ENCODE results near the gene CTF1.

Gene CTF1

GRCh38 chr16:30910427-30911029 is 14.1 kb downstream of the CTF1 start:
- ATAC-seq = no peak

- ATAC-seq = no peak
These were observed 16.5 kb downstream of the CTF1 start for GRCh38 chr16:30912794-30913412.

GRCh38 chr16:30914830-30915229 is 18.4 kb downstream of the CTF1 start:
- ATAC-seq = no peak

GRCh38 chr16:30918614-30919013 is 22.2 kb downstream of the CTF1 start:
- no peak for ATAC-seq

- ATAC-seq = no peak
These were observed 24.5 kb downstream of the CTF1 start for GRCh38 chr16:30920891-30921290.

GRCh38 chr16:30921459-30921747 is 25.0 kb downstream of the CTF1 start:
- ATAC-seq = no peak

- no peak for ATAC-seq
These were observed 25.5 kb downstream of the CTF1 start for GRCh38 chr16:30921748-30922419.

GRCh38 chr16:30922420-30922959 is 26.1 kb downstream of the CTF1 start:
- ATAC-seq = peak; percentile 77 to 81

- peak; percentile 74 to 75 for ATAC-seq
These were observed 26.6 kb downstream of the CTF1 start for GRCh38 chr16:30922960-30923535.

GRCh38 chr16:30923554-30924075 is 27.2 kb downstream of the CTF1 start, which contains the start of gene FBXL19:
Gene FBXL19 (plus strand): TSS chr16:30923572. CDS start chr16:30925755, 2,183 bp downstream.
- ATAC-seq = no peak

GRCh38 chr16:30924076-30924912 is 27.9 kb downstream of the CTF1 start:
- ATAC-seq = no peak

GRCh38 chr16:30924913-30925631 is 28.7 kb downstream of the CTF1 start:
- no peak for ATAC-seq

GRCh38 chr16:30925632-30925987 is 29.2 kb downstream of the CTF1 start:
- no peak for ATAC-seq

- no peak for ATAC-seq
These were observed 29.8 kb downstream of the CTF1 start for GRCh38 chr16:30925995-30926811.

GRCh38 chr16:30926937-30927788 is 30.7 kb downstream of the CTF1 start:
- no peak for ATAC-seq

- peak; percentile 12 to 23 for ATAC-seq
These were observed 31.5 kb downstream of the CTF1 start for GRCh38 chr16:30927789-30928378.

GRCh38 chr16:30928390-30928789 is 32.0 kb downstream of the CTF1 start:
- no peak for ATAC-seq

GRCh38 chr16:30929167-30929566 is 32.8 kb downstream of the CTF1 start:
- ATAC-seq = no peak

- no peak for ATAC-seq
These were observed 33.8 kb downstream of the CTF1 start for GRCh38 chr16:30930160-30930571.

All from activated CD4-positive, CD25-positive, alpha-beta regulatory T cell treated with anti-CD3 and anti-CD28 coated beads, Interleukin-2, amount 50 U/mL, for 24 hours (primary cell).